ENCODE data around the gene LNX1. TPM values are rescaled to one million over a fixed set of nuclear protein-coding genes. Genes with fewer than 3 reads are reported as not detected.

LNX1 gene
- polyA plus RNA-seq, 2 of the 4 experiments (the other 2 are of a cell fraction) = 0.04 to 0.14 TPM

- DNase-seq (ENCODE audit: low read depth in 1 of 2, low spot score in 1 of 2) = no peak
- peak overlapping the region; percentile 51; the same call in 1 of the 3 replicates for H3K4me3 ChIP-seq
- POLR2A ChIA-PET = no interaction called here
- H3K4me1 ChIP-seq = peaks cover 19% of the 10 kb centered on the region
- H3K4me2 ChIP-seq = peak overlapping the region; percentile 78
- 90% methylated on average over 8 of the region's 8 CpGs for WGBS (ENCODE audit: missing lambda C conversion rate)
- peak overlapping the region; percentile 71 to 83 for H3K27ac ChIP-seq
- no peaks in the 10 kb centered on the region for H3K9me3 ChIP-seq
- no peak; a peak in 1 of 6 replicates for ATAC-seq
- CTCF ChIA-PET = no interaction called here
- TF ChIP-seq CHD2 (IDR thresholded peaks at IDR 0.05; ENCODE audit: low read length, partially characterized antibody) = no peak
- no peak for TF ChIP-seq RNF2 (IDR thresholded peaks at IDR 0.05; ENCODE audit: borderline replicate concordance, low read depth)
- no peak for TF ChIP-seq EHF (CRISPR knock-in tag; IDR thresholded peaks at IDR 0.05)
- TF ChIP-seq HOXB5 (CRISPR knock-in tag; IDR thresholded peaks at IDR 0.05) = no peak
- TF ChIP-seq, protein P1, sequence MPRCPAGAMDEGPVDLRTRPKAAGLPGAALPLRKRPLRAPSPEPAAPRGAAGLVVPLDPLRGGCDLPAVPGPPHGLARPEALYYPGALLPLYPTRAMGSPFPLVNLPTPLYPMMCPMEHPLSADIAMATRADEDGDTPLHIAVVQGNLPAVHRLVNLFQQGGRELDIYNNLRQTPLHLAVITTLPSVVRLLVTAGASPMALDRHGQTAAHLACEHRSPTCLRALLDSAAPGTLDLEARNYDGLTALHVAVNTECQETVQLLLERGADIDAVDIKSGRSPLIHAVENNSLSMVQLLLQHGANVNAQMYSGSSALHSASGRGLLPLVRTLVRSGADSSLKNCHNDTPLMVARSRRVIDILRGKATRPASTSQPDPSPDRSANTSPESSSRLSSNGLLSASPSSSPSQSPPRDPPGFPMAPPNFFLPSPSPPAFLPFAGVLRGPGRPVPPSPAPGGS (IDR thresholded peaks at IDR 0.05) = no peak
- TF ChIP-seq ZFP36 (IDR thresholded peaks at IDR 0.05; ENCODE audit: borderline replicate concordance, partially characterized antibody) = no peak
- TF ChIP-seq E2F6 (IDR thresholded peaks at IDR 0.05; ENCODE audit: borderline replicate concordance, low read depth) = no peak
- no peak for TF ChIP-seq BHLHE40 (IDR thresholded peaks at IDR 0.05; ENCODE audit: low read depth, low read length)
- TF ChIP-seq TP53 (CRISPR knock-in tag; IDR thresholded peaks at IDR 0.05) = no peak
- no peak for TF ChIP-seq MYC (IDR thresholded peaks at IDR 0.05; ENCODE audit: borderline replicate concordance, low read length)
- no peak for TF ChIP-seq JUN (IDR thresholded peaks at IDR 0.05)
- TF ChIP-seq EP300 (IDR thresholded peaks at IDR 0.05) = no peak
- no peak for TF ChIP-seq HOXB13 (CRISPR knock-in tag; IDR thresholded peaks at IDR 0.05; ENCODE audit: low read depth)
- TF ChIP-seq, protein P2, sequence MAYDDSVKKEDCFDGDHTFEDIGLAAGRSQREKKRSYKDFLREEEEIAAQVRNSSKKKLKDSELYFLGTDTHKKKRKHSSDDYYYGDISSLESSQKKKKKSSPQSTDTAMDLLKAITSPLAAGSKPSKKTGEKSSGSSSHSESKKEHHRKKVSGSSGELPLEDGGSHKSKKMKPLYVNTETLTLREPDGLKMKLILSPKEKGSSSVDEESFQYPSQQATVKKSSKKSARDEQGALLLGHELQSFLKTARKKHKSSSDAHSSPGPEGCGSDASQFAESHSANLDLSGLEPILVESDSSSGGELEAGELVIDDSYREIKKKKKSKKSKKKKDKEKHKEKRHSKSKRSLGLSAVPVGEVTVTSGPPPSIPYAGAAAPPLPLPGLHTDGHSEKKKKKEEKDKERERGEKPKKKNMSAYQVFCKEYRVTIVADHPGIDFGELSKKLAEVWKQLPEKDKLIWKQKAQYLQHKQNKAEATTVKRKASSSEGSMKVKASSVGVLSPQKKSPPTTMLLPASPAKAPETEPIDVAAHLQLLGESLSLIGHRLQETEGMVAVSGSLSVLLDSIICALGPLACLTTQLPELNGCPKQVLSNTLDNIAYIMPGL (CRISPR knock-in tag; IDR thresholded peaks at IDR 0.05; ENCODE audit: borderline replicate concordance) = no peak
- no peak for FAIRE-seq
Observed at GRCh38 chr4:53592122-53592521, 836 bp upstream of the LNX1 start.

DNA sequence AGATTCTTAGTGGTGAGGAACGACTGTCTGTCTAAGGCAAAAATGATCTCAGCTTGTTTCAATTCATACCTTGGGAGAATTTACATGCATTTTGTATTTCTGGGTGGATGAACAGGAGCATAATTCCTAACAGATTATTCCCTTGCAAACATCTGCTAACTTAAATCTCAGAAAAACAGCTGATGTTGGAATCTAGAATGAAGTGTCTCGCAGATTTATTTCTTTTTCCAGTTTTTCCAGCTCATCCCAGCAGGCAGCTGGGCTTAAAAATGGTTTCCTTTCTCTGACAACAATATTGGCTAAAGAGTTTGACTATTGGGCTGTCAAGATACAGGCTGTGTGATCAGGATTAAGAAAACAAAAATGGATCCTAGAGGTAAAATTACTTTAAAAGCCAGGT, 1.1 kb downstream of the LNX1 start:
- POLR2A ChIA-PET = no interaction called here
- 87% methylated on average over 2 of the region's 2 CpGs for WGBS (ENCODE audit: missing lambda C conversion rate)
- no peak for FAIRE-seq
- ATAC-seq = no peak
- no peak overlapping the region for H3K4me3 ChIP-seq
- no peaks in the 10 kb centered on the region for H3K9me3 ChIP-seq
- no peak for TF ChIP-seq JUN (IDR thresholded peaks at IDR 0.05)
- TF ChIP-seq RFX5 (IDR thresholded peaks at IDR 0.05) = no peak
- TF ChIP-seq, protein P2 (CRISPR knock-in tag; IDR thresholded peaks at IDR 0.05; ENCODE audit: borderline replicate concordance) = no peak
- TF ChIP-seq FOSL2 (IDR thresholded peaks at IDR 0.05) = no peak
- no peak for TF ChIP-seq FOSL2 (CRISPR knock-in tag; IDR thresholded peaks at IDR 0.05)
- TF ChIP-seq REST (IDR thresholded peaks at IDR 0.05) = no peak
- TF ChIP-seq, protein P3, sequence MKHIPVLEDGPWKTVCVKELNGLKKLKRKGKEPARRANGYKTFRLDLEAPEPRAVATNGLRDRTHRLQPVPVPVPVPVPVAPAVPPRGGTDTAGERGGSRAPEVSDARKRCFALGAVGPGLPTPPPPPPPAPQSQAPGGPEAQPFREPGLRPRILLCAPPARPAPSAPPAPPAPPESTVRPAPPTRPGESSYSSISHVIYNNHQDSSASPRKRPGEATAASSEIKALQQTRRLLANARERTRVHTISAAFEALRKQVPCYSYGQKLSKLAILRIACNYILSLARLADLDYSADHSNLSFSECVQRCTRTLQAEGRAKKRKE (CRISPR knock-in tag; IDR thresholded peaks at IDR 0.05; ENCODE audit: low read depth) = no peak
- no peak for TF ChIP-seq ESRRA (IDR thresholded peaks at IDR 0.05; ENCODE audit: borderline replicate concordance, low read length)
- TF ChIP-seq, protein P4, sequence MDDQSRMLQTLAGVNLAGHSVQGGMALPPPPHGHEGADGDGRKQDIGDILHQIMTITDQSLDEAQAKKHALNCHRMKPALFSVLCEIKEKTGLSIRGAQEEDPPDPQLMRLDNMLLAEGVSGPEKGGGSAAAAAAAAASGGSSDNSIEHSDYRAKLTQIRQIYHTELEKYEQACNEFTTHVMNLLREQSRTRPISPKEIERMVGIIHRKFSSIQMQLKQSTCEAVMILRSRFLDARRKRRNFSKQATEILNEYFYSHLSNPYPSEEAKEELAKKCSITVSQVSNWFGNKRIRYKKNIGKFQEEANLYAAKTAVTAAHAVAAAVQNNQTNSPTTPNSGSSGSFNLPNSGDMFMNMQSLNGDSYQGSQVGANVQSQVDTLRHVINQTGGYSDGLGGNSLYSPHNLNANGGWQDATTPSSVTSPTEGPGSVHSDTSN (IDR thresholded peaks at IDR 0.05) = no peak
- TF ChIP-seq CEBPB (IDR thresholded peaks at IDR 0.05) = no peak
- TF ChIP-seq NR3C1 (IDR thresholded peaks at IDR 0.05) = no peak
- no peak for TF ChIP-seq EP300 (IDR thresholded peaks at IDR 0.05)
- no peak for TF ChIP-seq EHF (CRISPR knock-in tag; IDR thresholded peaks at IDR 0.05)
- no peak for TF ChIP-seq TFCP2L1 (CRISPR knock-in tag; IDR thresholded peaks at IDR 0.05)
- TF ChIP-seq MAX (IDR thresholded peaks at IDR 0.05) = no peak
- no peak for TF ChIP-seq MAZ (IDR thresholded peaks at IDR 0.05; ENCODE audit: borderline replicate concordance, low read depth, low read length)
- peaks cover 24% of the 10 kb centered on the region for H3K4me1 ChIP-seq
- no peak for DNase-seq (ENCODE audit: low read depth in 1 of 2, low spot score in 1 of 2)
- H3K4me2 ChIP-seq = no peak overlapping the region
- no peak overlapping the region for H3K27ac ChIP-seq
- CTCF ChIA-PET = no interaction called here
